ENCODE data around the gene CRB2.

DNA sequence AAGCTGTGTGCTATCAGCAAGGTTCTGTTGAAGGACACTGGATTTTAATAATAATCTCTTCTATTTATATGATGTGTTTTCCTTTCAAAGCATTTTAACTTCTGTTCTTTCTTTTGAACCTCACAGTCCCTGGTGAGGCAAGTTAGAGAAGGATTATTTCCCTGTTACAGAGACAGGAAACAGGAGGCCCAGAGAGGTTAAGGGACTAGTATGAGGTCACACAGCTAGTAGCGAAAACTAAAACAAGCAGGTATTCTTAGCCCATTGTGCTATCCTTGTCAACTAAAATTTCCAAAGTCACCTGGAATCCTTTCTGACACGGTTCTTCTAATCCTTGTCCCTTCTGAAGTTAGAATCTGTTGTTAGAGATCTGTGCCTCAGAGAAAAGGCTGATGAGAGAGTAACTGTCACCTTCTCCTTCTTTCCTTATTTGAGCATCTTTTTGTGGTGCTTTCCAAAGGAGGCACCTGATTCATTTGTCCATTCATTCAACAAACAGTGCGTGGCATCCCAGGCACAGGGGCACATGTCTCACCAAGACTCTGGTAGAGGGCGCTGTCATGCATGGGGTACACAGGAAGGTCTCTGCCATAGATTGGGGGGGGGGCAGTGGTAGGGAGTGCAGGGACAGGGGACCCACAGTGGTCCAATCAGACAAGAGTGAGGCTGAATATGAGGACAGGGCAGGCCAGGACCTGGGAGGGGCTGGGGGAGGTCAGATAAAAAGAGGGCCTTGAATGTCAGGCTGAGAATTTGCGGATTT lies 61.5 kb downstream of the CRB2 start:
- TF ChIP-seq ZNF143 (CRISPR knock-in tag; IDR thresholded peaks at IDR 0.05), result no peak
- no peak for TF ChIP-seq TARDBP (CRISPR knock-in tag; IDR thresholded peaks at IDR 0.05)
- no peak for TF ChIP-seq PHF5A (CRISPR knock-in tag; IDR thresholded peaks at IDR 0.05; ENCODE audit: low read depth, unreplicated experiment)
- TF ChIP-seq, protein P1, sequence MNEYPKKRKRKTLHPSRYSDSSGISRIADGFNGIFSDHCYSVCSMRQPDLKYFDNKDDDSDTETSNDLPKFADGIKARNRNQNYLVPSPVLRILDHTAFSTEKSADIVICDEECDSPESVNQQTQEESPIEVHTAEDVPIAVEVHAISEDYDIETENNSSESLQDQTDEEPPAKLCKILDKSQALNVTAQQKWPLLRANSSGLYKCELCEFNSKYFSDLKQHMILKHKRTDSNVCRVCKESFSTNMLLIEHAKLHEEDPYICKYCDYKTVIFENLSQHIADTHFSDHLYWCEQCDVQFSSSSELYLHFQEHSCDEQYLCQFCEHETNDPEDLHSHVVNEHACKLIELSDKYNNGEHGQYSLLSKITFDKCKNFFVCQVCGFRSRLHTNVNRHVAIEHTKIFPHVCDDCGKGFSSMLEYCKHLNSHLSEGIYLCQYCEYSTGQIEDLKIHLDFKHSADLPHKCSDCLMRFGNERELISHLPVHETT (CRISPR knock-in tag; conservative IDR thresholded peaks at IDR 0.05), result no peak
- no peak for TF ChIP-seq ESRRA (CRISPR knock-in tag; IDR thresholded peaks at IDR 0.05; ENCODE audit: low read depth)
- no peak for TF ChIP-seq JUND (CRISPR knock-in tag; IDR thresholded peaks at IDR 0.05)
- no peak for TF ChIP-seq MXD4 (CRISPR knock-in tag; IDR thresholded peaks at IDR 0.05)
- no peak for TF ChIP-seq POLR2A (IDR thresholded peaks at IDR 0.05; ENCODE audit: insufficient read depth in 1 of 2, low read depth in 2 of 2, low read length in 2 of 2)
- TF ChIP-seq RAD21 (CRISPR knock-in tag; IDR thresholded peaks at IDR 0.05), result no peak
- TF ChIP-seq MYNN (CRISPR knock-in tag; IDR thresholded peaks at IDR 0.05; ENCODE audit: low read depth), result no peak
- no peak for TF ChIP-seq ZNF468 (CRISPR knock-in tag; IDR thresholded peaks at IDR 0.05)
